Measurements from ENCODE around the gene TNNT3.
A peak's percentile ranks its signal among the peaks of the same experiment; 100 is the strongest.

Gene TNNT3

DNA sequence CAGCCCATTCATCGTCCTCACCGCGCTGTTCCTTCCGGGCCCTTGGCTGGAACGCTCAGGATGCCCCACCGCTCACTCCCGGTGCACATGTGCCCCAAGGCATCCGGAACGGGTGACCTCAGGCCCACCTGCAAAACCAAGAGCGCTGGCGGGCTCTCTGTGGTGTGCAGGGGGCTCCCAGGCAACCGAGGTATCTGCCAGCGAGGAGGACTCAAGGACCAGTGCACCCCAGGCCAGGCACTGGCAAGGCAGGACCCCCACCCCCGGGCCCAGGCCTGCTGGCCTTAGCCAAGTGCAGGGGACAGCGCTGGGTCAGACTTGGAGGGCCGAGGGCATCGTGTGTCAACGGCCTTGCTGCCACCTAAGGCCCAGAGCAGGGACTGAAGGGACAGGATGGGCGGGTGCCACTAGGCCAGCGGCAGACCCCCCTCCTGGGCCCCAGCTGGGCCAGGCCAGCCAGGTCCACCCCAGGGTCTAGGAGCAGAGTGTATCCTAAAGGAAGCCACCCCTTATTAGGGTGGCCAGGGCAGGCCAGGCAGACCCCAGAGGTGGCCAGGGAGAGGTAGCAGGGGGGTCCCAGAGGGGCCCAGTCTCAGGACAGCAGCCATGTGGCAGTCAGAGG, 8.5 kb downstream of the TNNT3 start:
- no peak overlapping the region for H3K27ac ChIP-seq (ENCODE audit: poor library complexity, severe bottlenecking)
- peaks cover 13% of the 10 kb centered on the region for H3K4me1 ChIP-seq (ENCODE audit: insufficient read depth, poor library complexity, severe bottlenecking)
- H3K9me3 ChIP-seq (ENCODE audit: severe bottlenecking): no peaks in the 10 kb centered on the region
- H3K4me3 ChIP-seq (ENCODE audit: severe bottlenecking): no peak overlapping the region
- H3K36me3 ChIP-seq (ENCODE audit: low read depth): no peaks in the 10 kb centered on the region
- TF ChIP-seq, protein P1, sequence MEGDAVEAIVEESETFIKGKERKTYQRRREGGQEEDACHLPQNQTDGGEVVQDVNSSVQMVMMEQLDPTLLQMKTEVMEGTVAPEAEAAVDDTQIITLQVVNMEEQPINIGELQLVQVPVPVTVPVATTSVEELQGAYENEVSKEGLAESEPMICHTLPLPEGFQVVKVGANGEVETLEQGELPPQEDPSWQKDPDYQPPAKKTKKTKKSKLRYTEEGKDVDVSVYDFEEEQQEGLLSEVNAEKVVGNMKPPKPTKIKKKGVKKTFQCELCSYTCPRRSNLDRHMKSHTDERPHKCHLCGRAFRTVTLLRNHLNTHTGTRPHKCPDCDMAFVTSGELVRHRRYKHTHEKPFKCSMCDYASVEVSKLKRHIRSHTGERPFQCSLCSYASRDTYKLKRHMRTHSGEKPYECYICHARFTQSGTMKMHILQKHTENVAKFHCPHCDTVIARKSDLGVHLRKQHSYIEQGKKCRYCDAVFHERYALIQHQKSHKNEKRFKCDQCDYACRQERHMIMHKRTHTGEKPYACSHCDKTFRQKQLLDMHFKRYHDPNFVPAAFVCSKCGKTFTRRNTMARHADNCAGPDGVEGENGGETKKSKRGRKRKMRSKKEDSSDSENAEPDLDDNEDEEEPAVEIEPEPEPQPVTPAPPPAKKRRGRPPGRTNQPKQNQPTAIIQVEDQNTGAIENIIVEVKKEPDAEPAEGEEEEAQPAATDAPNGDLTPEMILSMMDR (IDR thresholded peaks at IDR 0.05; ENCODE audit: poor library complexity, severe bottlenecking): no peak
- no peaks in the 10 kb centered on the region for H3K27me3 ChIP-seq (ENCODE audit: insufficient read depth, poor library complexity, severe bottlenecking)
- ATAC-seq (ENCODE audit: low read depth): no peak
- peak; percentile 65 for DNase-seq (ENCODE audit: low spot score)

GRCh38 chr11:1928470-1928890, 9.0 kb downstream of the TNNT3 start:
- H3K4me3 ChIP-seq (ENCODE audit: severe bottlenecking): no peak overlapping the region
- no peak for DNase-seq (ENCODE audit: low spot score)

DNA sequence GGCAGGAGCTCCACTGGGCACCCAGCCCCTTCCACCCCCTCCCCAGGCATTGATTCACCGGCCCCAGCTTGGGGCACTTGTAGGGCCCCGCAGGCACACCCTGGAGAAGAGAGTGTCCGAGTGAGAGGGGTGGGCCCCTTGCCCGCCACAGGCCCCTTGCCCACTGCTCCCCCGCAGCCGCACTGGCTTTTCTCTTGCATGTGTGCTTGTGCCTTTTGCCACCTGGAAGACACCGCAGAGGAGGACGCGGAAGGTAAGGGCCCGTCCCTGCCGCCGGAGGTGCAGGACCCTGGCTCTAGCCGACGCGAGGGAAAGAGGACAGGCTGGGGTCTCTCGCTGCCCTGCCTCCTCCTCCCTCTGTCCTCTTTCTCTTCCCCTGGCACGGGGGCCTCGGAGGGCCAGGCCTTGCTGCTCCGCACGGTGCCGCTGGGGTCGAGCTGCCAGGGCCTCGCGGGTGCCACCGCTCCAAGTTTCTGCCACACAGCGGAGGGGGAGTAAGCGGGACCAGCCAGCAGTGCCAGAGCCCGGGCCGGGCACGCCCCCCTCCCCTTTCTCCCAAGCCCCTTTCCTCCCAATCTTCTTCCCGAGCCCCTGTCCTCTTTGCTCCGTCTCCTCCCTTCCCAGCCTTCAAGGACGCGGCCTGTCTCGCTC, 9.5 kb downstream of the TNNT3 start:
- Histone ChIP-seq H3K9me3 (ENCODE audit: severe bottlenecking) (no peaks in the 10 kb centered on the region), H3K27me3 (ENCODE audit: insufficient read depth, poor library complexity, severe bottlenecking) (no peaks in the 10 kb centered on the region), H3K4me1 (ENCODE audit: insufficient read depth, poor library complexity, severe bottlenecking) (peaks cover 13% of the 10 kb centered on the region), H3K36me3 (ENCODE audit: low read depth) (no peaks in the 10 kb centered on the region), H3K27ac (ENCODE audit: poor library complexity, severe bottlenecking) (no peak overlapping the region), H3K4me3 (ENCODE audit: severe bottlenecking) (no peak overlapping the region)
- ATAC-seq (ENCODE audit: low read depth) (no peak; the same call in 2 of the 3 replicates), DNase-seq (ENCODE audit: low spot score) (peak; percentile 45)
- TF ChIP-seq, protein P1 (IDR thresholded peaks at IDR 0.05; ENCODE audit: poor library complexity, severe bottlenecking): no peak

More at GRCh38 chr11:1928470-1928890, 9.0 kb downstream of the TNNT3 start:
- Histone ChIP-seq H3K4me1 (ENCODE audit: insufficient read depth, poor library complexity, severe bottlenecking) (peaks cover 13% of the 10 kb centered on the region), H3K27ac (ENCODE audit: poor library complexity, severe bottlenecking) (no peak overlapping the region), H3K27me3 (ENCODE audit: insufficient read depth, poor library complexity, severe bottlenecking) (no peaks in the 10 kb centered on the region), H3K36me3 (ENCODE audit: low read depth) (no peaks in the 10 kb centered on the region), H3K9me3 (ENCODE audit: severe bottlenecking) (no peaks in the 10 kb centered on the region)
- TF ChIP-seq, protein P1 (IDR thresholded peaks at IDR 0.05; ENCODE audit: poor library complexity, severe bottlenecking): no peak
- no peak; the same call in 2 of the 3 replicates for ATAC-seq (ENCODE audit: low read depth)

DNA sequence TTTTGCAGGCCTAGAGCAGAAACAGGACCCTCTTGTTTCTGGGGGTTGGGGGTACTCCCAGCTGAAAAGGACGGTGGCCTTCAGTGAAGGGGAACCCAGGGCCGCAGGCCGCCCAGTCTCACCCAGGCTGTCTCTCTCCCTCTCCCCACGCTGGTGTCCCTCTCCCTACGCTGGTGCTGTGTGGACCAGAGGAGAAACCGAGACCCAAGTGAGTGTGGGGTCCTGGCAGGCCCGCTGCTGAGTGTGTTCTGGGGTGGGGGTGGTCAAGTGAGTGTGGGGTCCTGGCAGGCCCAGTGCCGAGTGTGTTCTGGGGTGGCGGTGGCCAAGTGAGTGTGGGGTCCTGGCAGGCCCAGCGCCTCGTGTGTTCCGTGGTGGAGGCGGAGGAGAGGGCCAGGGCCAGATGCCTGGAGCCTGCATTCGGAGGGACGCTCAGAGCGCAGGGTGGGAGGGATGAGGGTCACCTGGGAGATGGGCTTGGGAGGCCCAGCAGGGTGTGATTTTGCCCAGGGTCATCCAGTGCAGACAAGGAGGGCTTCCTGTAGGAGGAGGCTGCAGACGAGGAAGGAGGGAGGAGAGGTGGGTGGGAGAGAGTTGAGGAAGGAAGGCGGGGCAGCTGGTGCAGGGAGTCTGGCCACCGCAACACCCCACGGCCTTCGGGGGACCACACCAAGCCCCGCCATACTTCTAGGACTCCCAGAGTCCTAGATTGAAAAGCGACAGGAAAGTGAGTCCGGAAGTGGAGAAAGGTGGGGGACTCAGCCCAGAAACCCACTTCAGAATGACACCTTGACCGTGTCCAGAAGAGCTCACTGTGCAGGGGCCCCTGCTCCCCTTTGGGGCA, 10.3 kb downstream of the TNNT3 start:
- H3K4me3 ChIP-seq (ENCODE audit: severe bottlenecking): no peak overlapping the region
- H3K27ac ChIP-seq (ENCODE audit: poor library complexity, severe bottlenecking): no peak overlapping the region
- peak; percentile 32 for DNase-seq (ENCODE audit: low spot score)
- no peaks in the 10 kb centered on the region for H3K27me3 ChIP-seq (ENCODE audit: insufficient read depth, poor library complexity, severe bottlenecking)
- peaks cover 10% of the 10 kb centered on the region for H3K4me1 ChIP-seq (ENCODE audit: insufficient read depth, poor library complexity, severe bottlenecking)
- TF ChIP-seq, protein P1 (IDR thresholded peaks at IDR 0.05; ENCODE audit: poor library complexity, severe bottlenecking): no peak
- H3K36me3 ChIP-seq (ENCODE audit: low read depth): no peaks in the 10 kb centered on the region
- no peaks in the 10 kb centered on the region for H3K9me3 ChIP-seq (ENCODE audit: severe bottlenecking)
- no peak for ATAC-seq (ENCODE audit: low read depth)

All from RWPE2 (cell line).